ENCODE measurements around the gene CPN2. TPM values are rescaled to one million over a fixed set of nuclear protein-coding genes. Genes with fewer than 3 reads are reported as not detected.
A peak's percentile ranks its signal among the peaks of the same experiment; 100 is the strongest.

Gene CPN2
- total and polyA plus RNA-seq, 2 of the 13 experiments (the other 11 are each of a cell fraction or from before 2014, with no cell fraction given), result 26.7 to 27.7 TPM

- H2AFZ ChIP-seq (ENCODE audit: low read length), result no peak overlapping the region
- no peak overlapping the region for H3K4me3 ChIP-seq (replicated peaks in 1 of 3; ENCODE audit: insufficient read depth in 1 of 3, low read depth in 2 of 3, low read length in 3 of 3)
- BruUV-seq (replicated peaks), result no TSS peak
- H3K27me3 ChIP-seq (ENCODE audit: control insufficient read depth in 1 of 2, insufficient read depth in 2 of 2, low read length in 2 of 2), result no peaks in the 10 kb centered on the region
- in situ Hi-C loops (cut with HindIII; ENCODE audit: extremely low pct_ligation_motif_present, low pct_unique_long_range_greater_than_20kb) (no loop called here), intact Hi-C loops (cut with micrococcal nuclease; ENCODE audit: unreplicated experiment) (no loop called here)
- ATAC-seq (no peak), DNase-seq (ENCODE audit: low spot score) (no peak), FAIRE-seq (no peak)
- H3K9me3 ChIP-seq (ENCODE audit: low read length), result no peaks in the 10 kb centered on the region
- H3K36me3 ChIP-seq (replicated peaks in 1 of 2; ENCODE audit: control insufficient read depth in 1 of 2, insufficient read depth in 2 of 2, low read length in 2 of 2), result peaks cover 9 to 18% of the 10 kb centered on the region in 2 experiments; a peak in 4 of 5 replicates
- H3K27ac ChIP-seq (ENCODE audit: extremely low read length, insufficient read depth, low read length), result no peak overlapping the region
- no peaks in the 10 kb centered on the region for H4K20me1 ChIP-seq (ENCODE audit: insufficient read depth, low read length)
- H3K4me2 ChIP-seq (ENCODE audit: low read depth, low read length), result no peak overlapping the region
- ChIA-PET CTCF (ENCODE audit: low intra/inter-chr PET ratio, low total read pairs) (no interaction called here), POLR2A (no interaction called here)
- no peaks in the 10 kb centered on the region for H3K79me2 ChIP-seq (ENCODE audit: insufficient read depth, low read length)
- WGBS (ENCODE audit: low lambda C conversion rate), result 81% methylated on average over 5 of the region's 5 CpGs
- peaks cover 17% of the 10 kb centered on the region; the same call in 1 of the 2 replicates for H3K4me1 ChIP-seq (ENCODE audit: insufficient read depth, low read length)
- H3K9ac ChIP-seq (ENCODE audit: insufficient read depth, low read depth, low read length), result no peak overlapping the region
- TF ChIP-seq, protein P1, sequence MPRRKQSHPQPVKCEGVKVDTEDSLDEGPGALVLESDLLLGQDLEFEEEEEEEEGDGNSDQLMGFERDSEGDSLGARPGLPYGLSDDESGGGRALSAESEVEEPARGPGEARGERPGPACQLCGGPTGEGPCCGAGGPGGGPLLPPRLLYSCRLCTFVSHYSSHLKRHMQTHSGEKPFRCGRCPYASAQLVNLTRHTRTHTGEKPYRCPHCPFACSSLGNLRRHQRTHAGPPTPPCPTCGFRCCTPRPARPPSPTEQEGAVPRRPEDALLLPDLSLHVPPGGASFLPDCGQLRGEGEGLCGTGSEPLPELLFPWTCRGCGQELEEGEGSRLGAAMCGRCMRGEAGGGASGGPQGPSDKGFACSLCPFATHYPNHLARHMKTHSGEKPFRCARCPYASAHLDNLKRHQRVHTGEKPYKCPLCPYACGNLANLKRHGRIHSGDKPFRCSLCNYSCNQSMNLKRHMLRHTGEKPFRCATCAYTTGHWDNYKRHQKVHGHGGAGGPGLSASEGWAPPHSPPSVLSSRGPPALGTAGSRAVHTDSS (CRISPR knock-in tag; conservative IDR thresholded peaks at IDR 0.05), result no peak
Measured at GRCh38 chr3:194339840-194340239, 11.3 kb downstream of the CPN2 start.

DNA sequence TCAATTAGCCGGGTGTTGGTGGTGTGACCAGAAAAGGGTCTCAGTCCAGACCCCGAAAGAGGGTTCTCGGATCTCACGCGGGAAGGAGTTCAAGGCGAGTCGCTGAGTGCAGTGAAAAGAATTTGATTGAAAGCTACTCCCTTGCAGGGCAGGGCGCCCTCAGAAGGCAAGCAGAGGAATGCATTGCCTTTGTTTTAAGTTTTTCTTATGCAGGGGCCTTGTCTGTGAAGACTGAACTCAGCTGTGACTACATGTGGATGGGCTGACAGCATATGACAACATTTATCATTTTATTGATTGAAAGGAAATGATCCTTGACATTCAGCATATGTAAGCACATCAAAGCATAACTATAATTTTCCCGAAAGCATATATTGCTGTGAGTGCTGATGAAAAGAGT, 11.8 kb downstream of the CPN2 start:
- TF ChIP-seq MLX (CRISPR knock-in tag; IDR thresholded peaks at IDR 0.05), result no peak
- no peak for TF ChIP-seq SP1 (IDR thresholded peaks at IDR 0.05)
- no peak for TF ChIP-seq SP1 (CRISPR knock-in tag; IDR thresholded peaks at IDR 0.05)
- TF ChIP-seq RORA (CRISPR knock-in tag; IDR thresholded peaks at IDR 0.05), result no peak
- peak; percentile 23; the same call in 1 of the 2 replicates for TF ChIP-seq STAG1 (CRISPR knock-in tag; IDR thresholded peaks at IDR 0.05)
- no peak overlapping the region for H2AFZ ChIP-seq (ENCODE audit: low read length)
- intact Hi-C loops (cut with micrococcal nuclease; ENCODE audit: unreplicated experiment), result no loop called here
- 93% methylated on average over 9 of the region's 9 CpGs for WGBS (ENCODE audit: low lambda C conversion rate)
- H3K4me3 ChIP-seq (replicated peaks in 1 of 3; ENCODE audit: insufficient read depth in 1 of 3, low read depth in 2 of 3, low read length in 3 of 3), result no peak overlapping the region
- no peaks in the 10 kb centered on the region for H4K20me1 ChIP-seq (ENCODE audit: insufficient read depth, low read length)
- no peaks in the 10 kb centered on the region for H3K27me3 ChIP-seq (ENCODE audit: control insufficient read depth in 1 of 2, insufficient read depth in 2 of 2, low read length in 2 of 2)
- ChIA-PET CTCF (ENCODE audit: low intra/inter-chr PET ratio, low total read pairs) (no interaction called here), POLR2A (interaction anchor here (1.5 kb wide), 1 partner anchor 12 kb away, joined by 4 read pairs; the partner anchor contains the start of gene CPN2)
- ATAC-seq (no peak), DNase-seq (ENCODE audit: low spot score) (no peak), FAIRE-seq (no peak)
- no TSS peak for BruUV-seq (replicated peaks)
- no peaks in the 10 kb centered on the region for H3K9me3 ChIP-seq (ENCODE audit: low read length)
- H3K36me3 ChIP-seq (replicated peaks in 1 of 2; ENCODE audit: control insufficient read depth in 1 of 2, insufficient read depth in 2 of 2, low read length in 2 of 2), result peaks cover 9 to 18% of the 10 kb centered on the region in 2 experiments; a peak in 4 of 5 replicates
- no peak overlapping the region for H3K9ac ChIP-seq (ENCODE audit: insufficient read depth, low read depth, low read length)
- H3K4me1 ChIP-seq (ENCODE audit: insufficient read depth, low read length), result peaks cover 17% of the 10 kb centered on the region; the same call in 1 of the 2 replicates
- in situ Hi-C loops (cut with HindIII; ENCODE audit: extremely low pct_ligation_motif_present, low pct_unique_long_range_greater_than_20kb), result no loop called here
- no peaks in the 10 kb centered on the region for H3K79me2 ChIP-seq (ENCODE audit: insufficient read depth, low read length)
- H3K27ac ChIP-seq (ENCODE audit: extremely low read length, insufficient read depth, low read length), result no peak overlapping the region
- no peak overlapping the region for H3K4me2 ChIP-seq (ENCODE audit: low read depth, low read length)
